ENCODE results near the gene MECP2. TPM values are rescaled to one million over a fixed set of nuclear protein-coding genes. Genes with fewer than 3 reads are reported as not detected.

The MECP2 gene
- total RNA-seq, 1 donor from 2014 or later = 26.7 TPM

DNA sequence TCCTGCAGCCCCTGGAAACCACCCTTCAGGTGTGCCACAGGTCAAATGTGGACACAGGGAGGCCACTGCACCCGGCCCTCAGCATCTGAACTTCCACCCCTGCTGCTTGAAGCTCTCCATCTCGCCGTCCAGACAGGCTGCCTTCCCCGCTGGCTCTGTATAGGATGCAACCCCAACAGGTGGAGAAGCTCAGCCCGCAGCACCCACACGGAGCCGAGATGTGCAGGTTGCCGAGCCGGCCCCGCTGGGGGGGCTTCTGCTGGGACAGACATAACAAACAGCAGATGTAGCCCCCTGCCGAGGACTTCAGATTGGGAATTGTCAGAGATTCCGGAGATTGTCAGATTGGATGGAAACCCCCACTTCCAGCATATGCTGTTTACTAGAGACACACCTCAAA, 104.4 kb downstream of the MECP2 start:
- peaks cover 10% of the 10 kb centered on the region for H3K9me3 Mint-ChIP-seq
- Histone ChIP-seq H3K4me3 (no peak overlapping the region), H3F3A (ENCODE audit: low read depth) (no peaks in the 10 kb centered on the region), H3K9ac (no peak overlapping the region), H2AFZ (replicated peaks) (no peak overlapping the region), H3K4me1 (no peaks in the 10 kb centered on the region), H3K36me3 (no peaks in the 10 kb centered on the region), H4K20me1 (ENCODE audit: low read depth) (no peaks in the 10 kb centered on the region), H3K27ac (no peak overlapping the region), H3K9me3 (ENCODE audit: low read depth) (peaks cover 5% of the 10 kb centered on the region), H3K27me3 (no peaks in the 10 kb centered on the region), H3K79me2 (ENCODE audit: low read depth) (no peaks in the 10 kb centered on the region), H3K4me2 (no peak overlapping the region)
- H3K4me1 Mint-ChIP-seq = peaks cover 2% of the 10 kb centered on the region
- H3K36me3 Mint-ChIP-seq = no peaks in the 10 kb centered on the region
- H3K27me3 Mint-ChIP-seq (ENCODE audit: insufficient read depth, low read depth) = peaks cover 3% of the 10 kb centered on the region
- TF ChIP-seq EZH2 (IDR thresholded peaks at IDR 0.05) (no peak), CTCF (IDR thresholded peaks at IDR 0.05) (no peak), EZH2phosphoT487 (IDR thresholded peaks at IDR 0.05) (no peak)
- H3K4me3 Mint-ChIP-seq = no peak overlapping the region
- no peak for DNase-seq (ENCODE audit: low spot score)
- H3K27ac Mint-ChIP-seq = no peak overlapping the region

- no peak for DNase-seq (ENCODE audit: low spot score)
- no peaks in the 10 kb centered on the region for H3K36me3 Mint-ChIP-seq
- H3K4me1 ChIP-seq = no peaks in the 10 kb centered on the region
Measured at GRCh38 chrX:153992180-153992579, 105.3 kb downstream of the MECP2 start.

GRCh38 chrX:153991013-153991580, 106.4 kb downstream of the MECP2 start:
- H3K9ac ChIP-seq = no peak overlapping the region
- no peak overlapping the region for H2AFZ ChIP-seq (replicated peaks)
- no peaks in the 10 kb centered on the region for H3K27me3 ChIP-seq
- no peaks in the 10 kb centered on the region for H4K20me1 ChIP-seq (ENCODE audit: low read depth)
- no peaks in the 10 kb centered on the region for H3F3A ChIP-seq (ENCODE audit: low read depth)
- Mint-ChIP-seq H3K27ac (no peak overlapping the region), H3K27me3 (ENCODE audit: insufficient read depth, low read depth) (peaks cover 3% of the 10 kb centered on the region), H3K4me1 (peaks cover 2% of the 10 kb centered on the region), H3K9me3 (peaks cover 10% of the 10 kb centered on the region), H3K4me3 (no peak overlapping the region), H3K36me3 (no peaks in the 10 kb centered on the region)
- H3K9me3 ChIP-seq (ENCODE audit: low read depth) = peaks cover 5% of the 10 kb centered on the region
- TF ChIP-seq CTCF (IDR thresholded peaks at IDR 0.05) (no peak), EZH2phosphoT487 (IDR thresholded peaks at IDR 0.05) (no peak), EZH2 (IDR thresholded peaks at IDR 0.05) (no peak)
- no peak overlapping the region for H3K4me3 ChIP-seq
- H3K4me1 ChIP-seq = no peaks in the 10 kb centered on the region
- no peaks in the 10 kb centered on the region for H3K36me3 ChIP-seq
- no peaks in the 10 kb centered on the region for H3K79me2 ChIP-seq (ENCODE audit: low read depth)
- no peak for DNase-seq (ENCODE audit: low spot score)
- no peak overlapping the region for H3K27ac ChIP-seq
- no peak overlapping the region for H3K4me2 ChIP-seq

More at GRCh38 chrX:153992180-153992579, 105.3 kb downstream of the MECP2 start:
- Histone ChIP-seq H2AFZ (replicated peaks) (no peak overlapping the region), H3K4me2 (no peak overlapping the region), H4K20me1 (ENCODE audit: low read depth) (no peaks in the 10 kb centered on the region), H3K27ac (no peak overlapping the region), H3K36me3 (no peaks in the 10 kb centered on the region), H3K27me3 (no peaks in the 10 kb centered on the region), H3F3A (ENCODE audit: low read depth) (no peaks in the 10 kb centered on the region), H3K9ac (no peak overlapping the region), H3K4me3 (no peak overlapping the region), H3K79me2 (ENCODE audit: low read depth) (no peaks in the 10 kb centered on the region), H3K9me3 (ENCODE audit: low read depth) (peaks cover 5% of the 10 kb centered on the region)
- Mint-ChIP-seq H3K9me3 (peaks cover 10% of the 10 kb centered on the region), H3K4me3 (no peak overlapping the region), H3K27ac (no peak overlapping the region), H3K27me3 (ENCODE audit: insufficient read depth, low read depth) (peaks cover 3% of the 10 kb centered on the region), H3K4me1 (peaks cover 2% of the 10 kb centered on the region)
- no peak for TF ChIP-seq EZH2 (IDR thresholded peaks at IDR 0.05)
- no peak for TF ChIP-seq EZH2phosphoT487 (IDR thresholded peaks at IDR 0.05)

GRCh38 chrX:153989973-153990655, 107.4 kb downstream of the MECP2 start:
- Histone ChIP-seq H3K9me3 (ENCODE audit: low read depth) (peaks cover 5% of the 10 kb centered on the region), H3K79me2 (ENCODE audit: low read depth) (no peaks in the 10 kb centered on the region), H3K9ac (no peak overlapping the region), H4K20me1 (ENCODE audit: low read depth) (no peaks in the 10 kb centered on the region), H3K27me3 (no peaks in the 10 kb centered on the region), H3K4me2 (no peak overlapping the region), H3F3A (ENCODE audit: low read depth) (no peaks in the 10 kb centered on the region), H3K27ac (no peak overlapping the region), H3K4me1 (no peaks in the 10 kb centered on the region), H3K4me3 (no peak overlapping the region), H3K36me3 (no peaks in the 10 kb centered on the region), H2AFZ (replicated peaks) (no peak overlapping the region)
- peaks cover 10% of the 10 kb centered on the region for H3K9me3 Mint-ChIP-seq
- H3K4me1 Mint-ChIP-seq = peaks cover 6% of the 10 kb centered on the region
- peaks cover 3% of the 10 kb centered on the region for H3K27me3 Mint-ChIP-seq (ENCODE audit: insufficient read depth, low read depth)
- H3K36me3 Mint-ChIP-seq = no peaks in the 10 kb centered on the region
- no peak for DNase-seq (ENCODE audit: low spot score)
- no peak overlapping the region for H3K27ac Mint-ChIP-seq
- TF ChIP-seq CTCF (IDR thresholded peaks at IDR 0.05) (no peak), EZH2phosphoT487 (IDR thresholded peaks at IDR 0.05) (no peak), EZH2 (IDR thresholded peaks at IDR 0.05) (no peak)
- H3K4me3 Mint-ChIP-seq = no peak overlapping the region

Measured in neural progenitor cell (in vitro differentiated cells).